Sigmoid colon (tissue), 7 donors: ENCODE data around the gene NFKB2. TPM values are rescaled to one million over a fixed set of nuclear protein-coding genes. Genes with fewer than 3 reads are reported as not detected.
A peak's percentile ranks its signal among the peaks of the same experiment; 100 is the strongest.

Source experiments
- DNase-seq: peaks from one replicate; pipeline ENCODE4 v3.0.0-alpha.2; 2019
- H3K27ac ChIP-seq, 4 donors: fragments of 200-600 bp; sonication (generic); one replicate each; pipeline ENCODE4 v1.5.1; 2016 to 2019; ENCODE audit warnings: mild to moderate bottlenecking in 1 of 4
- H3K27me3 ChIP-seq, 3 donors: fragments of 200-600 bp; sonication (generic); one replicate each; pipeline ENCODE4 v1.5.1; 2019; ENCODE audit warnings: mild to moderate bottlenecking in 1 of 3
- H3K36me3 ChIP-seq, 4 donors: fragments of 200-600 bp; sonication (generic); one replicate each; pipeline ENCODE4 v1.5.1; 2016 to 2019
- H3K4me1 ChIP-seq, 4 donors: fragments of 200-600 bp; sonication (generic); one replicate each; pipeline ENCODE4 v1.5.1; 2017 to 2019
- H3K4me3 ChIP-seq, 4 donors: fragments of 200-600 bp; sonication (generic); one replicate each; pipeline ENCODE4 v1.5.1; 2017 to 2019; ENCODE audit warnings: mild to moderate bottlenecking in 2 of 4, moderate library complexity in 1 of 4
- H3K9me3 ChIP-seq, 4 donors: fragments of 200-600 bp in 3 of 4; sonication (generic) in 3 of 4; one replicate each; pipeline versions ENCODE4 v1.5.1 to v1.6.1; 2013 to 2019
- CTCF ChIP-seq, 4 experiments: fragments of 450-650 bp in 3 of 4; fragments of 200-600 bp in 1 of 4; IDR thresholded peaks; one replicate each; pipeline ENCODE4 v1.5.1; 2016 to 2019; ENCODE audit warnings: antibody characterized with exemption in 4 of 4, mild to moderate bottlenecking in 3 of 4, moderate library complexity in 2 of 4
- EP300 ChIP-seq, 4 donors: sonication (generic); formaldehyde crosslinking; IDR thresholded peaks; one replicate each; pipeline ENCODE4 v1.6.1; 2017; ENCODE audit warnings: antibody characterized with exemption in 4 of 4
- POLR2A ChIP-seq, 2 donors: fragments of 450-650 bp; IDR thresholded peaks; one replicate each; pipeline ENCODE4 v1.6.1; 2016; ENCODE audit warnings: antibody characterized with exemption in 2 of 2, mild to moderate bottlenecking in 2 of 2, moderate library complexity in 2 of 2
- POLR2AphosphoS5 ChIP-seq, 4 donors: sonication (generic); formaldehyde crosslinking; IDR thresholded peaks; one replicate each; pipeline ENCODE4 v1.6.1; 2017; ENCODE audit warnings: antibody characterized with exemption in 4 of 4
- whole genome bisulfite sequencing, 2 donors: extraction: QIAGEN DNeasy Blood & Tissue Kit; methylation state at CpG; one replicate each; pipeline ENCODE4 v1.1.7; 2013; 5-methylcytosine and 5-hydroxymethylcytosine counted together
- intact Hi-C: fragments of 100-400 bp; cut with DNase I; formaldehyde crosslinking; loops from one replicate; pipeline ENCODE4 v1.15.1; 2023
- polyA plus RNA-seq, 3 donors: library from polyadenylated mRNA; stranded (reverse); fragments of 200-250 nt; gene quantifications; one replicate each; pipeline ENCODE4 v1.2.3, GENCODE V29; 2013
- total RNA-seq, 4 donors: library from RNA; depleted of rRNA; stranded (reverse); fragments of >200 nt; gene quantifications; one replicate each; pipeline ENCODE4 v1.1.0, GENCODE V29; 2016
- donor health status: healthy with polysubstance abuse.
- donor health status: Bipolar disorder and iron deficiency.
- donor health status: healthy.

The NFKB2 gene
- total and polyA plus RNA-seq, 7 donors, result 5.4 to 41.5 (median 31.6) TPM

DNA sequence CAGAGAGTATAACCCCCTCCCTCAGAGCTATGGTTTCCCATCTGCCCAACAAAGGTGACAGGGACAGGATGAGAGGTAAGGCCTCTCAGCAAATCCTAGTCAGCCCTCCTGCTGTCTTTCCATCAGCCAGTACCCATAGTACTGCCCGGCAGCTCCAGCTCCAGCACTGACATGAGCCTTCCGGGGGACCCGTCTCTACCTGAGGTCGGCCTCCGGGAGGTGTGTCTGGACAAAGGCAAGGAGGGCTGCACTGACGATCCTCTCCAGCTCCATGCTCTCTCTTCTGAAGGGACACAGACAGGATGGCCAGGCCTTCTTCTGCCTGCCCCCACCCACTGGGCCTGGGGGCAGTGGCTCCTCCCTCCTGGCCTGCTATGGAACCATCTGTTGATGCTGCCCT lies 29.4 kb downstream of the NFKB2 start:
- intact Hi-C loops, result loop anchor here (5.0 kb wide), 3 partner anchors 52 to 183 kb away; partner anchors contain the start of gene PITX3
- H3K36me3 ChIP-seq, result peaks cover 10 to 24% (median 11%) of the 10 kb centered on the region in 4 donors
- TF ChIP-seq POLR2AphosphoS5 (IDR thresholded peaks at IDR 0.05) (no peak), CTCF (IDR thresholded peaks at IDR 0.05) (no peak), POLR2A (IDR thresholded peaks at IDR 0.05) (no peak), EP300 (IDR thresholded peaks at IDR 0.05) (no peak)
- no peaks in the 10 kb centered on the region for H3K27me3 ChIP-seq
- peaks cover 0 to 26% (median 23%) of the 10 kb centered on the region in 4 donors for H3K4me1 ChIP-seq
- H3K27ac ChIP-seq, result no peak overlapping the region
- H3K4me3 ChIP-seq, result no peak overlapping the region
- no peak for DNase-seq
- WGBS, 2 donors, result 90 to 91% methylated on average over 6 of the region's 6 CpGs
- no peaks in the 10 kb centered on the region for H3K9me3 ChIP-seq

DNA sequence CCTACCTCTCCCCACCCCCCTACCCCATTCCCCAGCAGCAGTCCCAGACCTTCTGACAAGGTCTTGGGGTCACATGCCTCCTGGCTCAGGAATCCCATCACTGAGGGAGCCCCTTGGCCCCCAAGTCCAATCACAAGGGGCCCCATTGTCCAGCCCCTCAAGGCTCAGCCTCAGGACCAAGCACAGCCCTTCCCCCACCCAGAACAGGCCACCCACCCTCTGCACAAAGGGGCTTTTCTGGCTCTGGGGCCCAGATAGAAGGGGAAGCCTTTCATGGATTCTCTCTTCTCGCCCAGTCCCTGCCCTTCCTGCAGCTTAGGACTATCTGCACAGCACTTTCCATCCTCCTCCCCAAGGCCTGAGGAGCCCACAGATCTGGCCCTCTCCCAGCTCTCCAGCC lies 29.9 kb downstream of the NFKB2 start:
- intact Hi-C loops, result loop anchor here (5.0 kb wide), 1 partner anchor 183 kb away; the partner anchor contains the start of gene PITX3
- H3K9me3 ChIP-seq, result no peaks in the 10 kb centered on the region
- no peak for TF ChIP-seq CTCF (IDR thresholded peaks at IDR 0.05)
- TF ChIP-seq POLR2A (IDR thresholded peaks at IDR 0.05), result no peak
- H3K4me1 ChIP-seq, result peaks cover 0 to 21% (median 18%) of the 10 kb centered on the region in 4 donors
- DNase-seq, result no peak
- 89 to 95% methylated on average over 1 of the region's 1 CpG for WGBS, 2 donors
- no peak overlapping the region for H3K27ac ChIP-seq
- peaks cover 10 to 24% (median 11%) of the 10 kb centered on the region in 4 donors for H3K36me3 ChIP-seq
- no peaks in the 10 kb centered on the region for H3K27me3 ChIP-seq
- no peak overlapping the region for H3K4me3 ChIP-seq

GRCh38 chr10:102426803-102427287 lies 31.3 kb downstream of the NFKB2 start:
- TF ChIP-seq POLR2AphosphoS5 (IDR thresholded peaks at IDR 0.05) (no peak), POLR2A (IDR thresholded peaks at IDR 0.05) (no peak), CTCF (IDR thresholded peaks at IDR 0.05) (no peak), EP300 (IDR thresholded peaks at IDR 0.05) (no peak)
- Histone ChIP-seq H3K36me3 (peaks cover 10 to 24% (median 11%) of the 10 kb centered on the region in 4 donors), H3K4me3 (no peak overlapping the region), H3K9me3 (no peaks in the 10 kb centered on the region), H3K27ac (no peak overlapping the region), H3K27me3 (no peaks in the 10 kb centered on the region), H3K4me1 (peaks cover 0 to 24% (median 22%) of the 10 kb centered on the region in 4 donors)
- intact Hi-C loops, result loop anchor here (5.0 kb wide), 1 partner anchor 185 kb away; the partner anchor contains the start of gene PITX3
- WGBS, 2 donors, result 92% methylated on average over 7 of the region's 7 CpGs
- DNase-seq, result no peak

DNA sequence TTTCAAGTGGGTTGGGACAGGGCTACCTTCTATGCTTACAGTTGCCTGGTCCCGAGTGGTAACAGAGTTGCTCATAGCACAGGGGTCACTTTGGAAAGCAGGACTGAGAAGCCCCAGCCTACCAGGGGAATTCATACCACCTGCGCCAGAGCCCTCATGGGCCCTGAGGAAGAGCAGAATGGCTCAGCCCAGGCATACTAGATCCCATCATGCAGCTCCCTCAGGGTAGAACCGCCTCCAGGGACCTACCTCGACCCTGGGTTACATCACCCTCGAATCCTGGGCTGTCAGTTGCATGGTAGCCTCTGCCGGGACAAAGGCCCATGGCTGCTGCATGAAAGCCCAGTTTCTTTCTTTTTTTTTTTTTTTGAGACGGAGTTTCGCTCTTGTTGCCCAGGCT lies 34.0 kb downstream of the NFKB2 start:
- no peak for DNase-seq
- WGBS, 2 donors, result 91 to 92% methylated on average over 8 of the region's 8 CpGs
- no peak overlapping the region for H3K27ac ChIP-seq
- peaks cover 0 to 13% (median 5%) of the 10 kb centered on the region in 3 donors for H3K27me3 ChIP-seq
- peaks cover 0 to 16% (median 12%) of the 10 kb centered on the region in 4 donors for H3K4me1 ChIP-seq
- H3K36me3 ChIP-seq, result peaks cover 0 to 6% (median 2%) of the 10 kb centered on the region in 4 donors
- TF ChIP-seq POLR2A (IDR thresholded peaks at IDR 0.05) (no peak), POLR2AphosphoS5 (IDR thresholded peaks at IDR 0.05) (no peak), EP300 (IDR thresholded peaks at IDR 0.05) (no peak)
- intact Hi-C loops, result loop anchor here (5.0 kb wide), 1 partner anchor 187 kb away; the partner anchor contains the start of gene PITX3
- no peaks in the 10 kb centered on the region for H3K9me3 ChIP-seq
- H3K4me3 ChIP-seq, result no peak overlapping the region

DNA sequence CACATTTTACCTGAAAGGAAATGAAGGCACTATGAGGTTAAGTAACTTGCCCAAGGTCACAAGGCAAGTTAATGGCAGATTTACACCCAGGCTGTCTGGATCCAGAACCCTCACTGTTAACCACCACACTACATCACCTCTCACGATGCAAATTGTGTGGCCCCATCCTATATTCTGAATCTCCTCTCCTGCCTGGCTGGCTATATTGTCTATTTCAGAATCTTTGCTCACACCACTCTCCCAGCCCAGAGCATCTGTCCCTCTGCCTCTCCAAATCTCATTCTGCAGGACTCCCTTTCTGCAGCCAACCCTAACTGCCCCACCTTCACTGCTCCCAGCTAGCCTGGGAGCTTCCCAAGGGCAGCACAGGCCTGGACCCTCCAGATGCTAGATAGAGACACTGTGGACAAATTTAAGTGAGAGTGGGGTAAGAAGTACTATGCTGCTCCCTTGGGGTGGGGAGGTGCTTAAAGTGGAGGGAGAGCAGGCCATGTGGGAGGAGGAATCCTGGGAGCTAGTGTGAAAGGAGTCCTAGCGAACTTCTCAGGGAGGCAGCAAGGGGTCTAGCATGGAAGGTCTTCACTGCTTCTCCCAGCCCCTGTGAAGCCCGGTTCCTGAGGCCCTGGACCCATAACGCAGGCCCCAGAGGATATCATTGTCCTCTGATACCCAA lies 36.1 kb downstream of the NFKB2 start:
- intact Hi-C loops, result loop anchor here (2.0 kb wide), 1 partner anchor 19 kb away; the partner anchor contains the start of gene C10orf95
- H3K4me1 ChIP-seq, result peaks cover 0 to 16% (median 12%) of the 10 kb centered on the region in 4 donors
- 15 to 22% methylated on average over 4 of the region's 4 CpGs for WGBS, 2 donors

More for the DNA sequence above, 36.1 kb downstream of the NFKB2 start:
- DNase-seq, result no peak
- Histone ChIP-seq H3K27me3 (peaks cover 0 to 28% (median 5%) of the 10 kb centered on the region in 3 donors), H3K27ac (peak overlapping the region; percentile 84 to 95 (median 86)), H3K36me3 (no peaks in the 10 kb centered on the region), H3K4me3 (peak overlapping the region; percentile 83 to 99 (median 90)), H3K9me3 (no peaks in the 10 kb centered on the region)
- TF ChIP-seq POLR2AphosphoS5 (IDR thresholded peaks at IDR 0.05), result no peak
- no peak for TF ChIP-seq CTCF (IDR thresholded peaks at IDR 0.05)
- no peak for TF ChIP-seq EP300 (IDR thresholded peaks at IDR 0.05)
